ENCODE measurements around the gene RYR2.

The RYR2 gene

DNA sequence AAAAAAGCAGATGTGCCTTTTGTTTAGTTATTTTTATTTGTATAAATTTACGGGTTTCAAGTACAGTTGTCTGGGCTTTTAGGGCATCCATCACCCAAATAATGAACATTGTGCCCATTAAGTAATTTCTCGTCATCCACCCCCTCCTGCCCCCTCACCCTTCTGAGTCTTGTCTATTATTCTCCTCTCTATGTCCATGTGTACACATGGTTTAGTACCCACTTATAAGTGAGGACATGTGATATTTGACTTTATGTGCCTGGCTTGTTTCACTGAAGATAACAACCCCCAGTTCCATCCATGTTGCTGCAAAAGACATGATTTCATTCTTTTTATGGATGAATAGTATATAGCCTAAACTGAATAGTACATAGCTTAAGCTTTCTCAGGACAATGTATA, 659.5 kb downstream of the RYR2 start:
- DNase-seq (ENCODE audit: insufficient read length, low spot score), result no peak
- no peak for FAIRE-seq

DNA sequence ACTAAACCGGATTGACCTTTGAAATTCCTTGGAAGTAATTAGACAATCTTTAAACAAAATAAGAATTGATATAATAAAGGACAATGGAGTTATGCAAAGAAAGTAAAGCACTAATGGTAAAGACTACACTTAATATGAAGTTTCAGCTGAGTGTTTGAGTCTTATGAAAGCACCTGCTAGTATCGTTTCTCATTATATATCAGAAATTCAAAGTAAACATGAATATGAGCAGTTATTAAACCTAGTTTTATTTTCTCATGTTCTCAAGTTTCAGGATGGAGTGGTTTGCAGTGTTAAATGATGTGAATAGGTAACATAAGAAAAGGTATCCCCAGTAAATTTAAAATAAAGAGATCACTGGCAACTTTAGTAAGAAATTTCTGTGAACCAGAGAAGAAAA, 660.2 kb downstream of the RYR2 start:
- FAIRE-seq (no peak), DNase-seq (ENCODE audit: insufficient read length, low spot score) (no peak)

DNA sequence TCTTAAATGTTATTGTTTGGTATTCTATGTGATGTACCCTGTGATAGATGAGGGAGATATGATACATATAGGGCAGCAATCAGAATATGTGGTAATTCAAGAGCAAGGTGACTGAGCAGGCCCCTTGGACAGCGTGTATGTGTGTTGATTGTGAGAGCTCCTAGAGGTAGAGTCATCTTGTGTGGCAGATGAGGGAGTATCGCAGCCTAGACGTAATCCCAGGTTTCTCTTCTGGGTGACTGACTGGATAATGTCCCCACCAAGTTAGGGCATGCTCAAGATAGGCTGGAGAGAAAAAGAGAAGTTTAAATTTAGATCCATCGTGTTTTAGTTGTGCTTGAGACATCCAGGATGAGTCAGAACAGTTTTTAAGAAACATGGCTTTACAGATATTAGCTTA, 663.5 kb downstream of the RYR2 start:
- FAIRE-seq, result no peak
- no peak for DNase-seq (ENCODE audit: insufficient read length, low spot score)

GRCh38 chr1:237709355-237709754, 667.4 kb downstream of the RYR2 start:
- DNase-seq (ENCODE audit: insufficient read length, low spot score), result no peak
- no peak for FAIRE-seq

DNA sequence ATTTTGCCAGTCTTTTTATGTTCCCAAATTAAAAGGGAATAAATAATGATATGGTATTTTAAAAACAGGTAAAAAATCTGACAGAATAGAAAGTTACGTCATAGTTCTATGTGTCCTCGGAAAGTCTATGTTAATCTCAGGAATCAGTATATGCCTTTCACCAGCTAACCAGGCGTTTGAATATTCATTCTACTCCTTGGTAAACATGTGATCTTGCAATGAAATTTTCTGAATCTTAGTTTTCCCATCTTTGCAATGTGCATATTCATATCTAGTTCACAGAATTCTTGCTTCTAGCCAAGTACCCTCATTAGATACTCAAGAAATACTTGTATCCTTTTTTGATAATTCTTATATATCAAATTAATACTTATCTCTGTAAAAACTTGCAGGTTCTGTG, 669.3 kb downstream of the RYR2 start:
- FAIRE-seq (no peak), DNase-seq (ENCODE audit: insufficient read length, low spot score) (no peak)

DNA sequence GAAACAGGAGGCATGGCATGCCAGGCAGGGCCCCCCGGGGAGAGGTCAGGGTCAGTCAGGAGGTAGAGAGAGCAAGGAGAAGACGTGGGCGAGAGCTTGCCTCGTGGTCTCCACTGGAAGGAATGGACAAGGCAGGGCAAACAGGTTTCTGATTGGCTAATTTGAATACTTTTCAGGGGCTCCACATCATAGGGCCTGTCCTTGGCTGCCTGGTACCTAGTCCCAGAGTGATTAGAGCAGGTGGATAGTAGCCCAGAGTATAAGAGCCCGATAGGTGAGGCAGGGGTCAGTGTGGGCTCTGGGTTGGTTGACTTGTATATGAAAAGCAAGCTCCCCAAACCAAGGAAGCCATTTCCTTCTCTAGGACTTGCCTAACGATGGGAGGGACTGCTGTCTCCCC, 670.1 kb downstream of the RYR2 start:
- FAIRE-seq, result no peak
- DNase-seq (ENCODE audit: insufficient read length, low spot score), result no peak

GRCh38 chr1:237712586-237713157, 670.7 kb downstream of the RYR2 start:
- FAIRE-seq (no peak), DNase-seq (ENCODE audit: insufficient read length, low spot score) (no peak)

- FAIRE-seq (no peak), DNase-seq (ENCODE audit: insufficient read length, low spot score) (peak; percentile 4)
Measured at GRCh38 chr1:237713916-237714315, 671.9 kb downstream of the RYR2 start.

DNA sequence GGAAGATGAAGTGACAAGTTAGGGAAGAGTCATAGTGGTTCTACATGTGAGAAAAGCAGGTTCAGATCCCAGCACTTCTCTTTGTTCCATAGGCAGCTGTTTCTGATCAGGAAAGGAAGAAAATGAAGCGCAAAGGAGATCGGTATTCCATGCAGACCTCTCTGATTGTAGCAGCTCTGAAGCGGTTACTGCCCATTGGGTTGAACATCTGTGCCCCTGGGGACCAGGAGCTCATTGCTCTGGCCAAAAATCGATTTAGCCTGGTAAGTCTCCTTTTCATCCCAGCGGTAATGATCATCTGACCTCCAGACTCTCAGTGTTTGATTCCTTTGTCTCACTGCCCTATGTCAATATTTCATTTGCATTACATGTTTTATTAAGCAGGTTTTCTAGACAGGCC, 675.1 kb downstream of the RYR2 start:
- no peak for FAIRE-seq
- DNase-seq (ENCODE audit: insufficient read length, low spot score), result no peak

DNA sequence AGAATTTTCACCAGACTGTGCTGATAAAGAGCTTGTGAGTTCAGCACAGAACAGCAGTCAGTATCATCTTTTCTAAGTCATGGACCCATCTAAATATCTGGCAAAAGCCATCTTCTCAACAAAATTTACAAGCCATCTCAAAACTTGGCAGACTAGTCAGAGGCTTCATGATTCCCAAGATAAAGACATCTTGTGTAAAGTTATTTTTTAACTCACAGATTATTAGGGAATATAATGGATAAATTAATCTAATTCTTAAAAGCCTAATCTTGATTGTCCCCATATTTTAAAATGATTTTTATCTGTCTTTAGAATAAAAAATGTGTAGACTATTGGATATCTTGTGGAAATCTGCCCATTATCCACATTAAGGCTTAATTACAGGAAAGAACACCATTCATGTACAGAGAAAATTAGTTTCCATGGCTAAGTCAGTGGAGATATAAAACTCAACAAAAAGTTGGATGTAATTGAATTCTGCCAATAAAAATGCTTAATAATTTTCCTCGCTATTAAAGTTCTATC, 688.9 kb downstream of the RYR2 start:
- FAIRE-seq, result no peak
- DNase-seq (ENCODE audit: insufficient read length, low spot score), result no peak

DNA sequence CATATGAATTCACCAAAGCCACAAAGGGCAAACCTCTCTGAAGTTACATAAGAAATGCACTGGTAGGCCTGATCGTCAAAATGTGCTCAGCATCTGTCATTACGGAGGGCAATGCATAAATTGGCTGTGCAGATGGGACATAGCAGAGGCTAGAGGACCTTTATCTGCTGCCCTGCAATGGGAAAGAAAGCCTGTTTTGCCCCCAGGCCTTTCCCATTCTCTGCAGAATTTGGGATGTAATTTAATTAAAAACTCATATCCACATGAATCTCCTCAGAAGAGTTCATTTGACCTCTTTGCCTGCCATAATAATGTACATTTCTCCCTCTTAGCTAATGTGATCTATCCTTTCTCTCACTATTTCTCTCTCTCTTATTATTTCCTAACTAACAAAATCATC, 690.7 kb downstream of the RYR2 start:
- FAIRE-seq (no peak), DNase-seq (ENCODE audit: insufficient read length, low spot score) (no peak)

- DNase-seq (ENCODE audit: insufficient read length, low spot score) (peak; percentile 11), FAIRE-seq (no peak)
Measured at GRCh38 chr1:237736372-237737029, 694.5 kb downstream of the RYR2 start.

GRCh38 chr1:237737448-237737847, 695.5 kb downstream of the RYR2 start:
- DNase-seq (ENCODE audit: insufficient read length, low spot score) (no peak), FAIRE-seq (no peak)

GRCh38 chr1:237737938-237738610, 696.1 kb downstream of the RYR2 start:
- no peak for DNase-seq (ENCODE audit: insufficient read length, low spot score)
- no peak for FAIRE-seq

DNA sequence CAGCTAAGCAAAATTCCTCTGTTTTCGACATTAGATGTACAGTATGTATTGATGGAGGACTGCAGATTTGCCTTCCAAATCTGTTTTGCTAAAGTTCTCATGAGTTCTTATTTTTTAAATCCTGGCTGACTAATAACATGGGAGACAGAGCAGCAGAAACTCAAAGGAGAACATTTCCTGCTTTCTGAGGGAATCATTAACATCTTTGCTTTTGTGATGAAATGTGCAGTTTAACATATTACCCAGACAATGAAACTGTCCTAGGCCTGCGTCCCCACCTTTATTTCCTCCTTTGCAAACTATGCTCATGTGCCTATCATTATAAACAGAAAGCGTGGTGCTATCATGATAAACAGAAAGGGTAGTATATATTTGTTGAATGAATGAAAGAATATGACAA, 698.9 kb downstream of the RYR2 start:
- no peak for FAIRE-seq
- DNase-seq (ENCODE audit: insufficient read length, low spot score), result no peak

DNA sequence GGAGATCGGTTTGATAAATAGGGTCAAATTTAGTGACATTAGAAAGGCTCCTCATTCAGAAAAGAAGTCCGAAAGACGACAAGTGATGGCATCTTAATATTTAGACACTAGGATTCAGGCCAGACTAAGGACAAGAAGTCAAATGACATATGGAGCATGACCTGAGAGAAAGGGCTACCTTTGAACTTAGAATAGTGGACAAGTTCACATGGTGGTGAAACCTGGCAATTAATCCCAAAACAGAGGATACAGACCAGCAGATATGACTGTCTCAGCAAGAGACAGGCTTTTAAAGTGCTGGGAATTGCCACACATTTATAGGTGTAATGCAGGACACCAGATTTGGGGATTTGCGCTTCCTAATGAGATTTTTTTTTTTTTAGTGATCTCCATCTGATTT, 703.6 kb downstream of the RYR2 start:
- no peak for DNase-seq (ENCODE audit: insufficient read length, low spot score)
- FAIRE-seq, result no peak

DNA sequence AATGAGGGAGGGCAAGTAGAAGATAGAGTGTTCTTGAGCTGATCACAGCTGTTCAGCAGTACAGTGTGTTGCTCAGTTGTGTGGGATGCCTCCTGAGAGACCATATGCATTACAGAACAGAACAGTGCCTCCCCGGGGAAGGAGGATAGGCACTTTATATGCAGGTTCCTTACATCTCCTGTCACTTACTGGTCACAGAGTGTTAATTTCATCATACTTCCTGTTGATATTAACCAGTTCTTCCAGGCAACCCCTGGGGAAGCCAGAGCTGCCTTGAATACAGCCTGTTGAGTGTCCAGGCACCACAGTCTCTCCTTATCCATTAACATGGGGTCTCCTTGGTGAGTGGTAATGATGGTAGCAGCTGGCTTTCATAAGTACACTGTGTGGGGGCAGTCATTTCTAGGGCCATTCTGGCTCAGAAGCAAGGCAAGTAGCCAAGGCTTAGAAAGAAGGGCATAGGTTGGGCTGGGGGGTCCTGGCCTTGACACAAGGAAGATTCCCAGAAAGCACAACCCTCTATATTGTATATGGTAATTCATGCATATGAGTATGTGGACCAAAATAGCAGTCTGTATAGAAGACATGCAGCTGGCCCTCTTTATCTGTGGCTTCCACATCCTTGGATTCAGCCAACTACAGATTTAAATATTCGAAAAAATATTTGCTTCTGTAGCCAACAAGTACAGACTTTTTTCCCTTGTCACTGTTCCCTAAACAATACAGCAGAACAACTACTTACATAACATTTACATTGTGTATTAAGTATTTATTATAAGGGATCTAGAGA, 706.4 kb downstream of the RYR2 start:
- DNase-seq (ENCODE audit: insufficient read length, low spot score) (no peak), FAIRE-seq (no peak)

- FAIRE-seq, result no peak
Measured at GRCh38 chr1:237749122-237749521, 707.1 kb downstream of the RYR2 start.

DNA sequence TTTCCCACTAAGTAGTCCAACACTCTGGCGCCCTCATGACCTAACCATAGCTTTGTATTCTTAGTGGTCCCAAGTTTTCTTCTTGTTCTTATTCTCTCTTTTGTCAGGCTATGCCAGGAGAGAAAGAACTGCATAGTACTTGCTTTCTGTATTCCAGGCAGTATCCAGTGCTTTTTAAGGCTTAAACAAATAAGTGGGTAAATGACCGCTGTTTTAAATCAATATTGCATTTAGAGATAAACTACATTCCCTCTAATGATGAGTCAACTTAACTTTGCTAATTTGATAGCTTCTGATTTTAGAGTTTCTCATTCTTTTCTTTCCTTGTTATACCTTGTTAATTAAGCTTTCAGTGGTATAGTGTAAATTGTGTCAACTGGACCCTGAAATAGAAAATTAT, 709.1 kb downstream of the RYR2 start:
- FAIRE-seq (no peak), DNase-seq (ENCODE audit: insufficient read length, low spot score) (no peak)

More at GRCh38 chr1:237749122-237749521, 707.1 kb downstream of the RYR2 start:
- no peak for DNase-seq (ENCODE audit: insufficient read length, low spot score)

- DNase-seq (ENCODE audit: insufficient read length, low spot score) (no peak), FAIRE-seq (no peak)
Measured at GRCh38 chr1:237754627-237755026, 712.6 kb downstream of the RYR2 start.

- FAIRE-seq (no peak), DNase-seq (ENCODE audit: insufficient read length, low spot score) (no peak)
Measured at GRCh38 chr1:237756304-237756967, 714.5 kb downstream of the RYR2 start.
